Vagina (tissue), 2 donors: ENCODE results near the gene DCLRE1A. TPM values are rescaled to one million over a fixed set of nuclear protein-coding genes. Genes with fewer than 3 reads are reported as not detected.

Experiments used
- DNase-seq, 2 donors: peaks; one replicate each; pipeline ENCODE4 v3.0.0-alpha.2; 2017; ENCODE audit errors: extremely low spot score in 2 of 2
- H3K27ac ChIP-seq: fragments of 200-600 bp; sonication (generic); one replicate; pipeline ENCODE4 v1.5.1; 2019
- H3K27me3 ChIP-seq: fragments of 200-600 bp; sonication (generic); one replicate; pipeline ENCODE4 v1.5.1; 2019
- H3K36me3 ChIP-seq, 2 donors: fragments of 200-600 bp; sonication (generic); one replicate each; pipeline ENCODE4 v1.5.1; 2017 to 2019
- H3K4me1 ChIP-seq: fragments of 200-600 bp; sonication (generic); one replicate; pipeline ENCODE4 v1.5.1; 2019
- H3K4me3 ChIP-seq, 2 donors: fragments of 200-600 bp; sonication (generic); 1 replicate in 1 of 2; 2 replicates in 1 of 2; pipeline ENCODE4 v1.5.1; 2016 to 2019
- H3K9me3 ChIP-seq: fragments of 200-600 bp; sonication (generic); one replicate; pipeline ENCODE4 v1.5.1; 2019
- CTCF ChIP-seq, 3 experiments: fragments of 450-650 bp in 2 of 3; fragments of 200-600 bp in 1 of 3; sonication (generic) in 1 of 3; IDR thresholded peaks; one replicate each; pipeline ENCODE4 v1.5.1; 2017 to 2019; ENCODE audit warnings: antibody characterized with exemption in 3 of 3, mild to moderate bottlenecking in 2 of 3, moderate library complexity in 2 of 3
- POLR2A ChIP-seq, 2 donors: fragments of 450-650 bp; IDR thresholded peaks; one replicate each; pipeline ENCODE4 v1.6.1; 2017; ENCODE audit warnings: antibody characterized with exemption in 2 of 2, mild to moderate bottlenecking in 2 of 2, moderate library complexity in 2 of 2
- POLR2AphosphoS5 ChIP-seq, 2 donors: sonication (generic); formaldehyde crosslinking; IDR thresholded peaks; one replicate each; pipeline ENCODE4 v1.9.0; 2017; ENCODE audit warnings: antibody characterized with exemption in 2 of 2, mild to moderate bottlenecking in 2 of 2, low read depth in 1 of 2; ENCODE audit not compliant: insufficient read depth in 1 of 2
- intact Hi-C: fragments of 100-400 bp; cut with DNase I; formaldehyde crosslinking; loops from one replicate; pipeline ENCODE4 v1.15.1; 2023
- small RNA-seq: library from RNA; depleted of rRNA; stranded (forward); fragments of <200 nt; gene quantifications from one replicate; pipeline ENCODE3, GENCODE V24; 2016
- total RNA-seq: library from RNA; depleted of rRNA; stranded (reverse); fragments of >200 nt; gene quantifications from one replicate; pipeline ENCODE4 v1.2.3, GENCODE V29; 2016

DCLRE1A gene
- total RNA-seq, 1 donor from 2014 or later = 3.9 TPM

- DNase-seq = no peak
- intact Hi-C loops = no loop called here
- H3K27ac ChIP-seq = peak overlapping the region; percentile 28
Observed at GRCh38 chr10:113788604-113789083, 65.2 kb downstream of the DCLRE1A start.

More at GRCh38 chr10:113788604-113789083, 65.2 kb downstream of the DCLRE1A start:
- H3K27me3 ChIP-seq = no peaks in the 10 kb centered on the region
- no peak overlapping the region for H3K4me3 ChIP-seq
- no peaks in the 10 kb centered on the region for H3K4me1 ChIP-seq
- peak in 1 of 2 donors; percentile 77 for TF ChIP-seq POLR2AphosphoS5 (IDR thresholded peaks at IDR 0.05; ENCODE audit: insufficient read depth in 1 of 2, low read depth in 1 of 2)
- TF ChIP-seq CTCF (IDR thresholded peaks at IDR 0.05) = no peak
- TF ChIP-seq POLR2A (IDR thresholded peaks at IDR 0.05) = no peak
- no peaks in the 10 kb centered on the region for H3K36me3 ChIP-seq
- no peaks in the 10 kb centered on the region for H3K9me3 ChIP-seq

Small RNA genes within 50 kb of the gene (small RNA-seq; reads per million reads assigned to genes)
- not detected for gene RF00560

Other genes starting within 250 kb of the DCLRE1A start
- not detected for gene NRAP, start 190.0 kb downstream of the DCLRE1A start, total RNA-seq
- gene CASP7, start 174.2 kb downstream of the DCLRE1A start, total RNA-seq = 13.8 TPM
- not detected for gene PLEKHS1, start 102.4 kb downstream of the DCLRE1A start, total RNA-seq
- 16.7 TPM for gene NHLRC2, start 579 bp upstream of the DCLRE1A start, total RNA-seq
- gene ADRB1, start 189.8 kb upstream of the DCLRE1A start, total RNA-seq = not detected